ENCODE data around the gene NNAT.

The NNAT gene

GRCh38 chr20:37567671-37568588 is 46.9 kb downstream of the NNAT start:
- DNase-seq = peak in 2 of 3 donors; percentile 8 to 10

GRCh38 chr20:37570419-37570818 is 49.4 kb downstream of the NNAT start:
- DNase-seq = no peak

GRCh38 chr20:37571033-37571432 is 50.0 kb downstream of the NNAT start:
- DNase-seq = no peak

Data from suppressor macrophage treated with lipopolysaccharide for 1 hour (primary cell).